ENCODE data around the gene REC8. TPM values are rescaled to one million over a fixed set of nuclear protein-coding genes. Genes with fewer than 3 reads are reported as not detected.

The REC8 gene
- total RNA-seq, 2 donors from 2014 or later: 7.8 to 8.9 TPM

DNA sequence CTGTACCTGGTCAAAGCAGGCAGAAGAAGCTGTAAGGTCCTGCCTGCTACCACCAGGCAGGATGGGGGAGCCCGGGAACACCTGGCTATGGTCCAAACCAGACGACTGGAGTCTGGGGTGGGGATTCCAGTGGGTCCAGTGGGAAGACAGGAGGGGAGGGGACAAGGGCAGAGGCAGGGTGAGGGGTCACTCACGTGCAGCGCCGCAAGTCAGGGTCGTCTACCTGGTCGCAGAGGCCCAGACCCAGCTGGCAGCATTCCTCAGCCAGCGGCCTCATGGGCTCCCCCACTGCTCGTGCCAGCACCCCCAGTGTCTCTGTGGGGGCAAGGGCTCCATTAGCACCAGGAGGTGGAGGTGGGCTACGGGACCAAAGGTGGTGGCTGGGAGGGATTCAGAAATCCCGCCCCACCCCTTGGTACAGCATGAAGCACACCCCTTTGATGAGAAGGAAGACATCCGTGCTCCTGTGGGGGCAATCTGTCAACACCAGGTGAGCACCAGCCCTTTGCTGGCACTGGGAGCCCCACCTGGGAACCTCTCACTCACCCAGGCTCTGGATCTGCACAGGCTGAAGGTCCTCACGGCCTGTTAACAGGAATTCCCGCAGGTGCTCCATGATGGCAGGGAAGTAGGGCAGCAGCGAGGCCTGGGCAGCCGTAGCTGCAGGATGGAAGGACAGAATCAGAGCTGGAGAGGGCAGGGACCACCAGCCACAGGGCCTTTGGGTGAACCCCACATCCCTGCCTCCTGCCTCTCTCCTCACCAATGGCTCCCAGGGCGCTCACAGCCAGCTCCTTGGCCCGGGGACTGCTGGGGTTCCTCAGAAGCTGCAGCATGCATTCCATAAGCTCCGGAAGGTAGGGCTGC lies 12.5 kb downstream of the REC8 start:
- no peaks in the 10 kb centered on the region for H3K9me3 ChIP-seq
- H3K36me3 ChIP-seq (replicated peaks in 1 of 2; ENCODE audit: insufficient read depth in 1 of 2, low read depth in 2 of 2): peaks cover 13 to 32% of the 10 kb centered on the region in 2 donors
- H3K4me1 ChIP-seq: peaks cover 23% of the 10 kb centered on the region
- WGBS, 2 donors: 74 to 85% methylated on average over 4 to 19 of the region's 19 CpGs
- ATAC-seq: no peak
- H3K27ac ChIP-seq: no peak overlapping the region
- no peak overlapping the region for H3K4me3 ChIP-seq
- H3K27me3 ChIP-seq: no peaks in the 10 kb centered on the region
- no peak for DNase-seq
- TF ChIP-seq, protein P1, sequence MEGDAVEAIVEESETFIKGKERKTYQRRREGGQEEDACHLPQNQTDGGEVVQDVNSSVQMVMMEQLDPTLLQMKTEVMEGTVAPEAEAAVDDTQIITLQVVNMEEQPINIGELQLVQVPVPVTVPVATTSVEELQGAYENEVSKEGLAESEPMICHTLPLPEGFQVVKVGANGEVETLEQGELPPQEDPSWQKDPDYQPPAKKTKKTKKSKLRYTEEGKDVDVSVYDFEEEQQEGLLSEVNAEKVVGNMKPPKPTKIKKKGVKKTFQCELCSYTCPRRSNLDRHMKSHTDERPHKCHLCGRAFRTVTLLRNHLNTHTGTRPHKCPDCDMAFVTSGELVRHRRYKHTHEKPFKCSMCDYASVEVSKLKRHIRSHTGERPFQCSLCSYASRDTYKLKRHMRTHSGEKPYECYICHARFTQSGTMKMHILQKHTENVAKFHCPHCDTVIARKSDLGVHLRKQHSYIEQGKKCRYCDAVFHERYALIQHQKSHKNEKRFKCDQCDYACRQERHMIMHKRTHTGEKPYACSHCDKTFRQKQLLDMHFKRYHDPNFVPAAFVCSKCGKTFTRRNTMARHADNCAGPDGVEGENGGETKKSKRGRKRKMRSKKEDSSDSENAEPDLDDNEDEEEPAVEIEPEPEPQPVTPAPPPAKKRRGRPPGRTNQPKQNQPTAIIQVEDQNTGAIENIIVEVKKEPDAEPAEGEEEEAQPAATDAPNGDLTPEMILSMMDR (IDR thresholded peaks at IDR 0.05): no peak
- no peak for TF ChIP-seq POLR2A (IDR thresholded peaks at IDR 0.05)
- intact Hi-C loops (cut with DNase I): no loop called here

GRCh38 chr14:24185026-24185425 lies 13.1 kb downstream of the REC8 start:
- no peak for TF ChIP-seq POLR2A (IDR thresholded peaks at IDR 0.05)
- TF ChIP-seq, protein P1 (IDR thresholded peaks at IDR 0.05): no peak
- Histone ChIP-seq H3K27ac (no peak overlapping the region), H3K4me3 (no peak overlapping the region), H3K27me3 (no peaks in the 10 kb centered on the region), H3K36me3 (replicated peaks in 1 of 2; ENCODE audit: insufficient read depth in 1 of 2, low read depth in 2 of 2) (peaks cover 9 to 25% of the 10 kb centered on the region in 2 donors), H3K9me3 (no peaks in the 10 kb centered on the region), H3K4me1 (peaks cover 24% of the 10 kb centered on the region)
- ATAC-seq (no peak), DNase-seq (no peak)
- WGBS, 2 donors: 95 to 96% methylated on average over 7 of the region's 7 CpGs
- intact Hi-C loops (cut with DNase I): no loop called here

- Histone ChIP-seq H3K4me3 (no peak overlapping the region), H3K9me3 (no peaks in the 10 kb centered on the region), H3K27ac (no peak overlapping the region), H3K27me3 (no peaks in the 10 kb centered on the region), H3K4me1 (peaks cover 24% of the 10 kb centered on the region), H3K36me3 (replicated peaks in 1 of 2; ENCODE audit: insufficient read depth in 1 of 2, low read depth in 2 of 2) (peaks cover 9 to 24% of the 10 kb centered on the region in 2 donors)
- DNase-seq (no peak), ATAC-seq (no peak)
- no peak for TF ChIP-seq POLR2A (IDR thresholded peaks at IDR 0.05)
- TF ChIP-seq, protein P1 (IDR thresholded peaks at IDR 0.05): no peak
- intact Hi-C loops (cut with DNase I): no loop called here
- WGBS, 2 donors: 65 to 85% methylated on average over 4 to 11 of the region's 11 CpGs
Measured at GRCh38 chr14:24185741-24186140, 13.9 kb downstream of the REC8 start.

GRCh38 chr14:24186831-24187538 lies 15.1 kb downstream of the REC8 start:
- H3K27me3 ChIP-seq: no peaks in the 10 kb centered on the region
- H3K36me3 ChIP-seq (replicated peaks in 1 of 2; ENCODE audit: insufficient read depth in 1 of 2, low read depth in 2 of 2): peaks cover 9 to 26% of the 10 kb centered on the region in 2 donors
- H3K4me1 ChIP-seq: peaks cover 24% of the 10 kb centered on the region
- no peak overlapping the region for H3K27ac ChIP-seq
- ATAC-seq (no peak), DNase-seq (no peak)
- 84 to 100% methylated on average over 2 to 10 of the region's 10 CpGs for WGBS, 2 donors
- TF ChIP-seq, protein P1 (IDR thresholded peaks at IDR 0.05): no peak
- no peak for TF ChIP-seq POLR2A (IDR thresholded peaks at IDR 0.05)
- no peak overlapping the region for H3K4me3 ChIP-seq
- intact Hi-C loops (cut with DNase I): no loop called here
- no peaks in the 10 kb centered on the region for H3K9me3 ChIP-seq
